IMR-90 (cell line): Measurements from ENCODE around the gene SELENOP. TPM values are rescaled to one million over a fixed set of nuclear protein-coding genes. Genes with fewer than 3 reads are reported as not detected.

Experiments used
- ATAC-seq: fragments of 200-7000 bp; cut with Tn5 transposase; 2 replicates; pipeline ENCODE4 v1.9.1; 2020; ENCODE audit warnings: low read depth, mild to moderate bottlenecking, moderate library complexity
- BruUV-seq: library from RNA; stranded (reverse); fragments of 400-500 nt; replicated peaks from 2 replicates; lab custom pipeline; 2021; lab: Mats Ljungman, UMichigan
- CTCF ChIA-PET: fragments of 300-600 bp; formaldehyde crosslinking; extraction: SDS; loops from one replicate; lab custom pipeline; 2021; ENCODE audit warnings: antibody characterized with exemption; lab: Yijun Ruan, JAX
- POLR2A ChIA-PET: fragments of 300-600 bp; sonication (Branson Sonifier 250); formaldehyde crosslinking; loops from one replicate; lab custom pipeline; 2022; ENCODE audit warnings: antibody characterized with exemption; ENCODE audit not compliant: unreplicated experiment; lab: Charles Lee
- DNase-seq: peaks from one replicate; pipeline ENCODE4 v3.0.0; 2013
- H2AFZ ChIP-seq: replicated peaks from 2 replicates; pipeline ENCODE3; 2013; ENCODE audit warnings: low read length, mild to moderate bottlenecking; ENCODE audit not compliant: poor library complexity
- H2AK5ac ChIP-seq: 2 replicates; pipeline ENCODE4 v1.6.1; 2013; ENCODE audit warnings: low read depth, low read length, inconsistent platforms
- H2AK9ac ChIP-seq: replicated peaks from 2 replicates; pipeline ENCODE3; 2013; ENCODE audit warnings: mild to moderate bottlenecking, low read depth, low read length, moderate library complexity; ENCODE audit not compliant: poor library complexity
- H2BK120ac ChIP-seq: 2 replicates; pipeline ENCODE4 v1.6.1; 2013; ENCODE audit warnings: low read depth, low read length, inconsistent platforms
- H2BK15ac ChIP-seq: 3 replicates; pipeline ENCODE4 v1.6.1; 2013; ENCODE audit warnings: low read depth, low read length, inconsistent platforms
- H2BK20ac ChIP-seq: 2 replicates; pipeline ENCODE4 v1.6.1; 2013; ENCODE audit warnings: low read depth, mild to moderate bottlenecking, inconsistent platforms, low read length, moderate library complexity
- H2BK5ac ChIP-seq: 2 replicates; pipeline ENCODE4 v1.6.1; 2013; ENCODE audit warnings: mild to moderate bottlenecking, low read depth, low read length, inconsistent platforms; ENCODE audit not compliant: poor library complexity, severe bottlenecking
- H3K14ac ChIP-seq: replicated peaks from 2 replicates; pipeline ENCODE4 v1.6.1; 2013; ENCODE audit warnings: low read depth, low read length, inconsistent platforms
- H3K18ac ChIP-seq: 2 replicates; pipeline ENCODE4 v1.6.1; 2013; ENCODE audit warnings: low read depth, low read length, control low read depth
- H3K23ac ChIP-seq: 2 replicates; pipeline ENCODE4 v1.6.1; 2013; ENCODE audit warnings: low read depth, low read length, inconsistent platforms
- H3K27ac ChIP-seq: 2 replicates; pipeline ENCODE4 v1.5.1; 2013; ENCODE audit warnings: mild to moderate bottlenecking, control low read depth, low read length; ENCODE audit not compliant: insufficient read depth
- H3K27me3 ChIP-seq: 2 replicates; pipeline ENCODE4 v1.6.1; 2013; ENCODE audit warnings: low read length; ENCODE audit not compliant: control insufficient read depth, insufficient read depth
- H3K36me3 ChIP-seq: 2 replicates; pipeline ENCODE4 v1.6.1; 2013; ENCODE audit warnings: low read length, mixed read lengths; ENCODE audit not compliant: control insufficient read depth, insufficient read depth
- H3K4ac ChIP-seq: 2 replicates; pipeline ENCODE4 v1.6.1; 2013; ENCODE audit warnings: low read depth, low read length, inconsistent platforms
- H3K4me1 ChIP-seq: 2 replicates; pipeline ENCODE4 v1.6.1; 2013; ENCODE audit warnings: low read length, mixed read lengths; ENCODE audit not compliant: control insufficient read depth, insufficient read depth
- H3K4me2 ChIP-seq: 2 replicates; pipeline ENCODE4 v1.6.1; 2013; ENCODE audit warnings: low read depth, mild to moderate bottlenecking, control low read depth, low read length, moderate library complexity
- H3K4me3 ChIP-seq: 2 replicates; pipeline ENCODE4 v1.5.1; 2013; ENCODE audit warnings: low read depth, mild to moderate bottlenecking, control low read depth, low read length, moderate library complexity; ENCODE audit not compliant: insufficient read depth
- H3K56ac ChIP-seq: 2 replicates; pipeline ENCODE4 v1.6.1; 2013; ENCODE audit warnings: low read length, inconsistent platforms; ENCODE audit not compliant: insufficient read depth; ENCODE audit errors: extremely low read depth
- H3K79me1 ChIP-seq, 2 experiments: 2 replicates each; pipeline ENCODE4 v1.6.1; 2013; ENCODE audit warnings: low read length in 2 of 2, inconsistent platforms in 1 of 2, low read depth in 1 of 2
- H3K9ac ChIP-seq: 2 replicates; pipeline ENCODE4 v1.6.1; 2013; ENCODE audit warnings: low read depth, low read length, control low read depth
- H3K9me1 ChIP-seq: 2 replicates; pipeline ENCODE4 v1.6.1; 2013; ENCODE audit warnings: low read length, inconsistent platforms; ENCODE audit not compliant: insufficient read depth
- H3K9me3 ChIP-seq: 2 replicates; pipeline ENCODE4 v1.6.1; 2013; ENCODE audit warnings: low read length; ENCODE audit not compliant: control insufficient read depth, insufficient read depth
- H4K20me1 ChIP-seq: 2 replicates; pipeline ENCODE4 v1.6.1; 2013; ENCODE audit warnings: low read length, inconsistent platforms; ENCODE audit not compliant: insufficient read depth
- H4K5ac ChIP-seq: 2 replicates; pipeline ENCODE4 v1.6.1; 2013; ENCODE audit warnings: mild to moderate bottlenecking, low read depth, low read length, control low read depth
- H4K8ac ChIP-seq, 2 experiments: 2 replicates each; pipeline ENCODE4 v1.6.1; 2013; ENCODE audit warnings: low read depth in 2 of 2, low read length in 2 of 2, control low read depth in 1 of 2, inconsistent platforms in 1 of 2
- H4K91ac ChIP-seq: 2 replicates; pipeline ENCODE4 v1.6.1; 2013; ENCODE audit warnings: low read depth, low read length, inconsistent platforms; ENCODE audit not compliant: insufficient read depth
- CHD1 ChIP-seq: IDR thresholded peaks from 2 replicates; pipeline ENCODE4 v1.6.1; 2012; ENCODE audit warnings: low read depth, low read length, improper control_type of control experiment
- FOS ChIP-seq: fragments of 150-350 bp; IDR thresholded peaks from 2 replicates; pipeline ENCODE4 v1.6.1; 2016; ENCODE audit warnings: low read depth, low read length
- MAFK ChIP-seq: IDR thresholded peaks from 2 replicates; pipeline ENCODE4 v1.6.1; 2012; ENCODE audit warnings: low read depth, low read length, improper control_type of control experiment
- MAZ ChIP-seq: IDR thresholded peaks from 2 replicates; pipeline ENCODE4 v1.6.1; 2012; ENCODE audit warnings: low read depth, mild to moderate bottlenecking, low read length, improper control_type of control experiment, moderate library complexity, borderline replicate concordance
- NFE2L2 ChIP-seq: fragments of 150-350 bp; IDR thresholded peaks from 2 replicates; pipeline ENCODE4 v1.6.1; 2016; ENCODE audit warnings: low read depth, mild to moderate bottlenecking, low read length
- POLR2A ChIP-seq: IDR thresholded peaks from 2 replicates; pipeline ENCODE4 v1.6.1; 2012; ENCODE audit warnings: mild to moderate bottlenecking, low read depth, low read length
- RAD21 ChIP-seq: IDR thresholded peaks from 2 replicates; pipeline ENCODE4 v1.6.1; 2012; ENCODE audit warnings: low read length, improper control_type of control experiment
- RCOR1 ChIP-seq: IDR thresholded peaks from 2 replicates; pipeline ENCODE4 v1.6.1; 2012; ENCODE audit warnings: mild to moderate bottlenecking, low read length, improper control_type of control experiment; ENCODE audit not compliant: insufficient replicate concordance
- RFX5 ChIP-seq: IDR thresholded peaks from 2 replicates; pipeline ENCODE4 v1.8.0; 2012; ENCODE audit warnings: low read depth, mild to moderate bottlenecking, low read length, moderate library complexity
- WGBS, 2 experiments: methylation state at CpG; one replicate each; pipeline versions ENCODE4 v1.1.5 to v1.1.7; 2013; ENCODE audit warnings: missing lambda C conversion rate in 2 of 2; ENCODE audit not compliant: insufficient read length in 1 of 2; ENCODE audit errors: extremely low coverage in 2 of 2; 5-methylcytosine and 5-hydroxymethylcytosine counted together
- dilution Hi-C: fragments of 300-500 bp; cut with HindIII; formaldehyde crosslinking; loops from one replicate; pipeline ENCODE4 v1.14.3; 2018; ENCODE audit warnings: low sequenced_read_pairs; ENCODE audit not compliant: unreplicated experiment
- in situ Hi-C: fragments of 300-500 bp; cut with MboI; formaldehyde crosslinking; loops from 3 replicates; pipeline ENCODE4 v1.14.3; 2019; ENCODE audit warnings: low sequenced_read_pairs, inconsistent platforms, mixed read lengths
- intact Hi-C: fragments of 100-400 bp; cut with micrococcal nuclease; formaldehyde crosslinking; loops from 2 replicates; pipeline ENCODE4 v1.10.0; 2022
- polyA plus RNA-seq, 3 experiments: library from polyadenylated mRNA; depleted of rRNA; stranded (reverse); fragments of >200 nt; gene quantifications; 2 replicates each; pipeline ENCODE4 v1.2.3, GENCODE V29; 2012; ENCODE audit warnings: low replicate concordance in 1 of 3
- total RNA-seq: library from RNA; depleted of rRNA; stranded (reverse); fragments of >200 nt; gene quantifications from 2 replicates; pipeline ENCODE4 v1.2.3, GENCODE V29; 2012
- TF ChIP-seq, protein P1 (sequence below): fragments of 150-350 bp; IDR thresholded peaks from 2 replicates; pipeline ENCODE4 v1.6.1; 2016; ENCODE audit warnings: low read depth, mild to moderate bottlenecking, low read length, moderate library complexity, borderline replicate concordance
- TF ChIP-seq, protein P2 (sequence below): conservative IDR thresholded peaks from 2 replicates; pipeline ENCODE4 v1.5.1; 2012; ENCODE audit warnings: mild to moderate bottlenecking, low read depth, low read length, improper control_type of control experiment

The SELENOP gene
- total and polyA plus RNA-seq, 2 of the 4 experiments (the other 2 are of a cell fraction), result 0.55 to 1.1 TPM

DNA sequence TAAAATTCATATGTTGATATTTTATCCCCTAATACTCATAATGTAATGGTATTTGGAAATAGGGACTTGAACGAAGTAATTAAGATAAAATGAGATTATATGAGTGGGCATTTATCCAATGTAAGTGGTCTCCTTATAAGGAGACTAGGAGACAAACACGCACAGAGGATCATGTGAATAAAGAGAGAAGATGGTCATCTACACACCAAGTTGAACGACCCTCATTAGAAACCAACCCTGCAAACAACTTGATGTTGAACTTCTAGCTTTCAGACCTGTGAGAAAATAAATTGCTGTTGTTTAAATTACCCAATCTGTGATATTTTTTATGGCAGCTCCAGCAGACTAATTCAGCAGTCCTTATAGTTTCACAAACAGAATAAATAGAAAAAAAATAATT lies 27.5 kb upstream of the SELENOP start:
- Histone ChIP-seq H2AK9ac (no peak overlapping the region), H2BK120ac (no peak overlapping the region), H4K5ac (no peak overlapping the region), H4K20me1 (no peaks in the 10 kb centered on the region), H2AFZ (no peak overlapping the region), H3K9me1 (no peaks in the 10 kb centered on the region), H3K79me1 (no peaks in the 10 kb centered on the region), H4K8ac (no peak overlapping the region), H3K14ac (no peak overlapping the region), H2BK15ac (no peak overlapping the region), H4K91ac (no peak overlapping the region), H3K4me2 (no peak overlapping the region), H2BK5ac (no peak overlapping the region), H3K4me1 (peaks cover 4% of the 10 kb centered on the region; the same call in 1 of the 2 replicates), H3K9ac (no peak overlapping the region), H3K9me3 (no peaks in the 10 kb centered on the region), H3K18ac (no peak overlapping the region), H2AK5ac (no peak overlapping the region), H3K23ac (no peak overlapping the region), H3K4me3 (no peak overlapping the region), H3K27me3 (no peaks in the 10 kb centered on the region), H3K36me3 (no peaks in the 10 kb centered on the region), H3K4ac (no peak overlapping the region), H3K27ac (no peak overlapping the region), H3K56ac (no peak overlapping the region), H2BK20ac (no peak overlapping the region)
- BruUV-seq, result no TSS peak
- in situ Hi-C loops (no loop called here), dilution Hi-C loops (no loop called here), intact Hi-C loops (loop anchor here (10.0 kb wide), 1 partner anchor 1156 kb away; no protein-coding TSS in a partner anchor)
- ChIA-PET CTCF (no interaction called here), POLR2A (no interaction called here)
- WGBS, 2 experiments, result no CpG with 5 or more reads among the region's 3 CpGs
- no peak for ATAC-seq
- TF ChIP-seq POLR2A (no peak), MAFK (no peak), CHD1 (no peak), MAZ (no peak), RCOR1 (no peak), NFE2L2 (no peak), FOS (no peak), RFX5 (no peak), RAD21 (no peak)
- TF ChIP-seq, protein P1, sequence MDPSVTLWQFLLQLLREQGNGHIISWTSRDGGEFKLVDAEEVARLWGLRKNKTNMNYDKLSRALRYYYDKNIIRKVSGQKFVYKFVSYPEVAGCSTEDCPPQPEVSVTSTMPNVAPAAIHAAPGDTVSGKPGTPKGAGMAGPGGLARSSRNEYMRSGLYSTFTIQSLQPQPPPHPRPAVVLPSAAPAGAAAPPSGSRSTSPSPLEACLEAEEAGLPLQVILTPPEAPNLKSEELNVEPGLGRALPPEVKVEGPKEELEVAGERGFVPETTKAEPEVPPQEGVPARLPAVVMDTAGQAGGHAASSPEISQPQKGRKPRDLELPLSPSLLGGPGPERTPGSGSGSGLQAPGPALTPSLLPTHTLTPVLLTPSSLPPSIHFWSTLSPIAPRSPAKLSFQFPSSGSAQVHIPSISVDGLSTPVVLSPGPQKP, result no peak
- TF ChIP-seq, protein P2, sequence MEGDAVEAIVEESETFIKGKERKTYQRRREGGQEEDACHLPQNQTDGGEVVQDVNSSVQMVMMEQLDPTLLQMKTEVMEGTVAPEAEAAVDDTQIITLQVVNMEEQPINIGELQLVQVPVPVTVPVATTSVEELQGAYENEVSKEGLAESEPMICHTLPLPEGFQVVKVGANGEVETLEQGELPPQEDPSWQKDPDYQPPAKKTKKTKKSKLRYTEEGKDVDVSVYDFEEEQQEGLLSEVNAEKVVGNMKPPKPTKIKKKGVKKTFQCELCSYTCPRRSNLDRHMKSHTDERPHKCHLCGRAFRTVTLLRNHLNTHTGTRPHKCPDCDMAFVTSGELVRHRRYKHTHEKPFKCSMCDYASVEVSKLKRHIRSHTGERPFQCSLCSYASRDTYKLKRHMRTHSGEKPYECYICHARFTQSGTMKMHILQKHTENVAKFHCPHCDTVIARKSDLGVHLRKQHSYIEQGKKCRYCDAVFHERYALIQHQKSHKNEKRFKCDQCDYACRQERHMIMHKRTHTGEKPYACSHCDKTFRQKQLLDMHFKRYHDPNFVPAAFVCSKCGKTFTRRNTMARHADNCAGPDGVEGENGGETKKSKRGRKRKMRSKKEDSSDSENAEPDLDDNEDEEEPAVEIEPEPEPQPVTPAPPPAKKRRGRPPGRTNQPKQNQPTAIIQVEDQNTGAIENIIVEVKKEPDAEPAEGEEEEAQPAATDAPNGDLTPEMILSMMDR, result no peak
- DNase-seq, result no peak
